ENCODE measurements around the gene SLAMF1.

The SLAMF1 gene

GRCh38 chr1:160664573-160665051, 17.8 kb upstream of the SLAMF1 start:
- Histone ChIP-seq H3K9ac (ENCODE audit: low read depth, low read length, poor library complexity) (no peak overlapping the region), H3K9me3 (replicated peaks in 1 of 2; ENCODE audit: control insufficient read depth in 2 of 2, insufficient read depth in 1 of 2, low read depth in 1 of 2, low read length in 2 of 2) (no peaks in the 10 kb centered on the region), H2AK5ac (ENCODE audit: low read depth, low read length) (no peak overlapping the region), H3K14ac (ENCODE audit: low read length) (no peak overlapping the region), H2AFZ (ENCODE audit: low read length) (no peak overlapping the region), H3K36me3 (replicated peaks in 1 of 2; ENCODE audit: control insufficient read depth in 2 of 2, insufficient read depth in 2 of 2, low read length in 2 of 2) (no peaks in the 10 kb centered on the region), H3K4me3 (ENCODE audit: low read length in 2 of 2) (no peak overlapping the region), H4K91ac (ENCODE audit: low read depth, low read length, poor library complexity) (no peak overlapping the region), H3K4me2 (ENCODE audit: insufficient read depth, low read length, poor library complexity, severe bottlenecking) (no peak overlapping the region), H2BK5ac (ENCODE audit: low read length) (no peak overlapping the region), H3K27me3 (ENCODE audit: control insufficient read depth in 3 of 3, insufficient read depth in 3 of 3, low read depth in 1 of 3, low read length in 3 of 3) (no peaks in the 10 kb centered on the region), H3K18ac (ENCODE audit: low read length) (no peak overlapping the region), H2BK15ac (ENCODE audit: low read length) (no peak overlapping the region), H2BK120ac (ENCODE audit: low read depth, low read length) (no peak overlapping the region), H3K79me1 (ENCODE audit: low read depth, low read length) (no peaks in the 10 kb centered on the region), H3K4ac (ENCODE audit: low read length) (no peak overlapping the region), H4K8ac (ENCODE audit: low read depth, low read length) (no peak overlapping the region), H3K23ac (ENCODE audit: low read depth, low read length, poor library complexity) (no peak overlapping the region), H2BK12ac (ENCODE audit: low read length) (no peak overlapping the region), H3K27ac (replicated peaks; ENCODE audit: low read length) (no peak overlapping the region), H3K4me1 (ENCODE audit: control insufficient read depth in 2 of 2, insufficient read depth in 1 of 2, low read depth in 1 of 2, low read length in 2 of 2) (no peaks in the 10 kb centered on the region)
- no CpG with 5 or more reads among the region's 3 CpGs for WGBS, 2 donors (ENCODE audit: extremely low coverage in 2 of 2, insufficient read length in 2 of 2, insufficient replicate concordance in 1 of 2)
- DNase-seq (ENCODE audit: low spot score), result no peak

GRCh38 chr1:160662910-160663309, 16.1 kb upstream of the SLAMF1 start:
- H3K27ac ChIP-seq (replicated peaks; ENCODE audit: low read length), result no peak overlapping the region
- no peak overlapping the region for H2AFZ ChIP-seq (ENCODE audit: low read length)
- H2BK5ac ChIP-seq (ENCODE audit: low read length), result no peak overlapping the region
- H3K4me2 ChIP-seq (ENCODE audit: insufficient read depth, low read length, poor library complexity, severe bottlenecking), result no peak overlapping the region
- no peak overlapping the region for H3K18ac ChIP-seq (ENCODE audit: low read length)
- no peak overlapping the region for H2AK5ac ChIP-seq (ENCODE audit: low read depth, low read length)
- no peaks in the 10 kb centered on the region for H3K9me3 ChIP-seq (replicated peaks in 1 of 2; ENCODE audit: control insufficient read depth in 2 of 2, insufficient read depth in 1 of 2, low read depth in 1 of 2, low read length in 2 of 2)
- H3K4me3 ChIP-seq (ENCODE audit: low read length in 2 of 2), result no peak overlapping the region
- no peak overlapping the region for H2BK12ac ChIP-seq (ENCODE audit: low read length)
- no peak overlapping the region for H2BK15ac ChIP-seq (ENCODE audit: low read length)
- no peak overlapping the region for H2BK120ac ChIP-seq (ENCODE audit: low read depth, low read length)
- no peaks in the 10 kb centered on the region for H3K79me1 ChIP-seq (ENCODE audit: low read depth, low read length)
- no peaks in the 10 kb centered on the region for H3K4me1 ChIP-seq (ENCODE audit: control insufficient read depth in 2 of 2, insufficient read depth in 1 of 2, low read depth in 1 of 2, low read length in 2 of 2)
- no peaks in the 10 kb centered on the region for H3K36me3 ChIP-seq (replicated peaks in 1 of 2; ENCODE audit: control insufficient read depth in 2 of 2, insufficient read depth in 2 of 2, low read length in 2 of 2)
- no peak overlapping the region for H4K8ac ChIP-seq (ENCODE audit: low read depth, low read length)
- H3K4ac ChIP-seq (ENCODE audit: low read length), result no peak overlapping the region
- no peak overlapping the region for H3K23ac ChIP-seq (ENCODE audit: low read depth, low read length, poor library complexity)
- H3K14ac ChIP-seq (ENCODE audit: low read length), result no peak overlapping the region
- no peaks in the 10 kb centered on the region for H3K27me3 ChIP-seq (ENCODE audit: control insufficient read depth in 3 of 3, insufficient read depth in 3 of 3, low read depth in 1 of 3, low read length in 3 of 3)
- no peak overlapping the region for H3K9ac ChIP-seq (ENCODE audit: low read depth, low read length, poor library complexity)
- H4K91ac ChIP-seq (ENCODE audit: low read depth, low read length, poor library complexity), result no peak overlapping the region
- no CpG with 5 or more reads among the region's 4 CpGs for WGBS, 2 donors (ENCODE audit: extremely low coverage in 2 of 2, insufficient read length in 2 of 2, insufficient replicate concordance in 1 of 2)
- no peak for DNase-seq (ENCODE audit: low spot score)

- H3K4me1 ChIP-seq (ENCODE audit: control insufficient read depth in 2 of 2, insufficient read depth in 1 of 2, low read depth in 1 of 2, low read length in 2 of 2), result no peaks in the 10 kb centered on the region
- H3K23ac ChIP-seq (ENCODE audit: low read depth, low read length, poor library complexity), result no peak overlapping the region
- H2AK5ac ChIP-seq (ENCODE audit: low read depth, low read length), result no peak overlapping the region
- no peak for DNase-seq (ENCODE audit: low spot score)
- WGBS, 2 donors (ENCODE audit: extremely low coverage in 2 of 2, insufficient read length in 2 of 2, insufficient replicate concordance in 1 of 2), result no CpG with 5 or more reads among the region's 4 CpGs
- no peak overlapping the region for H3K27ac ChIP-seq (replicated peaks; ENCODE audit: low read length)
- no peak overlapping the region for H4K8ac ChIP-seq (ENCODE audit: low read depth, low read length)
- no peak overlapping the region for H2AFZ ChIP-seq (ENCODE audit: low read length)
- H3K9ac ChIP-seq (ENCODE audit: low read depth, low read length, poor library complexity), result no peak overlapping the region
- H2BK15ac ChIP-seq (ENCODE audit: low read length), result no peak overlapping the region
- H3K14ac ChIP-seq (ENCODE audit: low read length), result no peak overlapping the region
- no peaks in the 10 kb centered on the region for H3K9me3 ChIP-seq (replicated peaks in 1 of 2; ENCODE audit: control insufficient read depth in 2 of 2, insufficient read depth in 1 of 2, low read depth in 1 of 2, low read length in 2 of 2)
- H2BK12ac ChIP-seq (ENCODE audit: low read length), result no peak overlapping the region
- no peak overlapping the region for H2BK5ac ChIP-seq (ENCODE audit: low read length)
- no peak overlapping the region for H4K91ac ChIP-seq (ENCODE audit: low read depth, low read length, poor library complexity)
- H3K18ac ChIP-seq (ENCODE audit: low read length), result no peak overlapping the region
- H3K27me3 ChIP-seq (ENCODE audit: control insufficient read depth in 3 of 3, insufficient read depth in 3 of 3, low read depth in 1 of 3, low read length in 3 of 3), result no peaks in the 10 kb centered on the region
- no peak overlapping the region for H3K4me3 ChIP-seq (ENCODE audit: low read length in 2 of 2)
- H3K4me2 ChIP-seq (ENCODE audit: insufficient read depth, low read length, poor library complexity, severe bottlenecking), result no peak overlapping the region
- no peaks in the 10 kb centered on the region for H3K36me3 ChIP-seq (replicated peaks in 1 of 2; ENCODE audit: control insufficient read depth in 2 of 2, insufficient read depth in 2 of 2, low read length in 2 of 2)
- no peaks in the 10 kb centered on the region for H3K79me1 ChIP-seq (ENCODE audit: low read depth, low read length)
- no peak overlapping the region for H2BK120ac ChIP-seq (ENCODE audit: low read depth, low read length)
- H3K4ac ChIP-seq (ENCODE audit: low read length), result no peak overlapping the region
These were observed 12.7 kb upstream of the SLAMF1 start for GRCh38 chr1:160659566-160659965.

GRCh38 chr1:160658814-160659193, 12.0 kb upstream of the SLAMF1 start:
- H3K4me3 ChIP-seq (ENCODE audit: low read length in 2 of 2), result no peak overlapping the region
- no peak overlapping the region for H3K27ac ChIP-seq (replicated peaks; ENCODE audit: low read length)

More at GRCh38 chr1:160658814-160659193, 12.0 kb upstream of the SLAMF1 start:
- H3K36me3 ChIP-seq (replicated peaks in 1 of 2; ENCODE audit: control insufficient read depth in 2 of 2, insufficient read depth in 2 of 2, low read length in 2 of 2), result no peaks in the 10 kb centered on the region
- H2BK15ac ChIP-seq (ENCODE audit: low read length), result no peak overlapping the region
- peak overlapping the region; percentile 13 for H3K9ac ChIP-seq (ENCODE audit: low read depth, low read length, poor library complexity)
- H2BK5ac ChIP-seq (ENCODE audit: low read length), result no peak overlapping the region
- H3K23ac ChIP-seq (ENCODE audit: low read depth, low read length, poor library complexity), result no peak overlapping the region
- H2AK5ac ChIP-seq (ENCODE audit: low read depth, low read length), result no peak overlapping the region
- H3K27me3 ChIP-seq (ENCODE audit: control insufficient read depth in 3 of 3, insufficient read depth in 3 of 3, low read depth in 1 of 3, low read length in 3 of 3), result no peaks in the 10 kb centered on the region
- no peaks in the 10 kb centered on the region for H3K9me3 ChIP-seq (replicated peaks in 1 of 2; ENCODE audit: control insufficient read depth in 2 of 2, insufficient read depth in 1 of 2, low read depth in 1 of 2, low read length in 2 of 2)
- no peak for DNase-seq (ENCODE audit: low spot score)
- H3K4ac ChIP-seq (ENCODE audit: low read length), result no peak overlapping the region
- H2BK120ac ChIP-seq (ENCODE audit: low read depth, low read length), result no peak overlapping the region
- no peak overlapping the region for H3K14ac ChIP-seq (ENCODE audit: low read length)
- no peak overlapping the region for H4K8ac ChIP-seq (ENCODE audit: low read depth, low read length)
- H2AFZ ChIP-seq (ENCODE audit: low read length), result no peak overlapping the region
- H2BK12ac ChIP-seq (ENCODE audit: low read length), result no peak overlapping the region
- H4K91ac ChIP-seq (ENCODE audit: low read depth, low read length, poor library complexity), result no peak overlapping the region
- no peak overlapping the region for H3K4me2 ChIP-seq (ENCODE audit: insufficient read depth, low read length, poor library complexity, severe bottlenecking)
- no peak overlapping the region for H3K18ac ChIP-seq (ENCODE audit: low read length)
- no CpG with 5 or more reads among the region's 2 CpGs for WGBS, 2 donors (ENCODE audit: extremely low coverage in 2 of 2, insufficient read length in 2 of 2, insufficient replicate concordance in 1 of 2)
- no peaks in the 10 kb centered on the region for H3K79me1 ChIP-seq (ENCODE audit: low read depth, low read length)
- no peaks in the 10 kb centered on the region for H3K4me1 ChIP-seq (ENCODE audit: control insufficient read depth in 2 of 2, insufficient read depth in 1 of 2, low read depth in 1 of 2, low read length in 2 of 2)
